GM12864 (cell line): Measurements from ENCODE around the gene IFNA1.
A peak's percentile ranks its signal among the peaks of the same experiment; 100 is the strongest.

Experiments
- DNase-seq: peaks from one replicate; pipeline ENCODE4 v3.0.0-alpha.2; 2011; ENCODE audit warnings: low read depth
- H3K4me3 ChIP-seq: 2 replicates; pipeline ENCODE4 v1.5.1; 2011; ENCODE audit warnings: mild to moderate bottlenecking, low read depth, low read length, control low read depth
- CTCF ChIP-seq: IDR thresholded peaks from 2 replicates; pipeline ENCODE4 v1.5.1; 2011; ENCODE audit warnings: low read depth, mild to moderate bottlenecking, moderate library complexity, low read length, control low read depth, inconsistent platforms; ENCODE audit errors: missing control alignments

Gene IFNA1

GRCh38 chr9:21465138-21465537 is 24.9 kb downstream of the IFNA1 start:
- no peak for TF ChIP-seq CTCF
- DNase-seq, result no peak
- no peak overlapping the region for H3K4me3 ChIP-seq

GRCh38 chr9:21465859-21466518 is 25.8 kb downstream of the IFNA1 start:
- DNase-seq, result peak; percentile 18
- peak; percentile 60 for TF ChIP-seq CTCF

DNA sequence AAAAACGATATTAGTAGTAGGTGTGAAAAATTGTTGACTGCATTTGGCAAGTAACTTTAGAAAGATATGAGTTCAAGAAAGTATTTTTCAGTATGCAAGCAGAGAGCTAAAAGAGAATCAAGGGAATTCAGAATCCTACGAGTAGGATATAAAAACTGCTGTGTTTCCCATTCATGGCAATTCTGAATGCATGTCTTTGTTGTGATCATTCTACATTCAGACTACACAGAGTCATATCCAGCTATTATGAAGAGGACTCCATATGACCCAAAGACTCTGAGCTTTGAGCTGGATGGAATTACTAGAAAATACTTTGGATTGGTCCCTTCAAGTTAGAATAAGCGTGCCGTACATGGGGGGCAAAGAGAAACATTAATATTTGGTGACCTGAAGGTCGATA is 29.9 kb downstream of the IFNA1 start:
- no peak overlapping the region for H3K4me3 ChIP-seq
- DNase-seq, result no peak
- TF ChIP-seq CTCF, result no peak

More at GRCh38 chr9:21465859-21466518, 25.8 kb downstream of the IFNA1 start:
- H3K4me3 ChIP-seq, result no peak overlapping the region

GRCh38 chr9:21473236-21473635 is 33.0 kb downstream of the IFNA1 start:
- DNase-seq, result no peak
- peak; percentile 3 for TF ChIP-seq CTCF
- H3K4me3 ChIP-seq, result no peak overlapping the region

DNA sequence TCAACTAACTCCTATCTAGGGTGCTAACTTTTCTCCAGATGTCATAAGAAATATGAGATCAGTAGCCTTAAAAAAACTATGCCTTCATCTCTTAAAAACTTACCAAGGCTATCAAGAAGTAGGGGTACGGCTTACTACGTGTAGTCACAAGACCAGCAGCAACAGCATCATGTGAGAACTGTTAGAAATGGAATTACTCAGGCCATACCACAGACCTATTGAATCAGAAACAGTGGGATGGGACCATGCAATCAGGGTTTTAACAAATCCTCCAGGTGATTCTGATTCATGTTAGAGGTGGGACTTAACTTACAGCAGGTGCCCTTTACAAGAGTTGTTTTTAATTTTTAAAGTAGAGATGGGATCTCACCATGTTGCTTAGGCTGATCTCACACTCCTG is 37.2 kb downstream of the IFNA1 start:
- TF ChIP-seq CTCF, result no peak
- no peak for DNase-seq

DNA sequence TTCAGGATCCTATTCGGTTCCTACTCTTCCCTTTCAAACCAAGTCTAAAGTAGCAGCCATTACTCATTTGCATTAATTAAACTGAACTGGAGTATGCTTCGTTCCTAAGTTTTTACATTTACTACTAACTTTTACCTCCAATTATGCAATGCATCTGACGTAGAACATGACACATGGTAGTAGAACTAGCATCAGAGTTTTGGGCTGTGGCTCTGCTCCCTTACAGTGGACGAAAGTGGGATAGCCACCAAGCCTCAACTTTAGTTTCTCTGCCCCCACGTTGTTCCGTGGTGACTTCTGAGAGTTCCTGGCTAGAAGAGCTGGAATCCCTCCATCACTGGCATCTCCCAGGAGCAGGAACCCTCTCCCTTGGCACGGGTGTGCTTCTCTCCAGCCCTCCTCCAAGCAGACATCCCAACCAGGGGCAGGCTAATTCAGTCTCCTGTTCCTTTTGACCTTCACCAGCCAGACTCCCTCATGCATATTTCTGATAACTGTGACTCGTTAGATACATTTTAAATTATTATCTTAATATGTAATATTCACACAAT is 39.0 kb downstream of the IFNA1 start:
- TF ChIP-seq CTCF, result no peak
- no peak overlapping the region for H3K4me3 ChIP-seq
- DNase-seq, result no peak

More for the DNA sequence above, 37.2 kb downstream of the IFNA1 start:
- no peak overlapping the region for H3K4me3 ChIP-seq
